Measurements from ENCODE around the gene ADAM15.

GRCh38 chr1:155013632-155014031 lies 37.5 kb upstream of the ADAM15 start:
- TF ChIP-seq CTCF (IDR thresholded peaks at IDR 0.05) (no peak), REST (IDR thresholded peaks at IDR 0.05) (no peak), BCL3 (IDR thresholded peaks at IDR 0.05) (no peak), CBX8 (IDR thresholded peaks at IDR 0.05) (no peak), MYC (IDR thresholded peaks at IDR 0.05; ENCODE audit: borderline replicate concordance, low read length) (no peak), POLR2A (IDR thresholded peaks at IDR 0.05; ENCODE audit: low read length) (no peak), EP300 (IDR thresholded peaks at IDR 0.05) (no peak), RFX5 (IDR thresholded peaks at IDR 0.05) (no peak), RCOR1 (IDR thresholded peaks at IDR 0.05; ENCODE audit: low read depth, low read length) (no peak), CEBPB (IDR thresholded peaks at IDR 0.05) (no peak), USF2 (IDR thresholded peaks at IDR 0.05) (no peak), MAX (IDR thresholded peaks at IDR 0.05) (no peak), EHMT2 (IDR thresholded peaks at IDR 0.05; ENCODE audit: low read depth) (no peak)

All from A549 (cell line).